AG10803 (cell line): ENCODE results near the gene CDHR3.

Experiments used
- DNase-seq: peaks from one replicate; pipeline ENCODE4 v3.0.0; 2010; ENCODE audit warnings: low read depth
- H3K4me3 ChIP-seq: 2 replicates; pipeline ENCODE4 v1.5.1; 2011; ENCODE audit warnings: mild to moderate bottlenecking, low read length, control low read depth
- CTCF ChIP-seq: conservative IDR thresholded peaks from 2 replicates; pipeline ENCODE4 v1.5.1; 2011; ENCODE audit warnings: mild to moderate bottlenecking, low read length, control low read depth, inconsistent platforms

The CDHR3 gene

DNA sequence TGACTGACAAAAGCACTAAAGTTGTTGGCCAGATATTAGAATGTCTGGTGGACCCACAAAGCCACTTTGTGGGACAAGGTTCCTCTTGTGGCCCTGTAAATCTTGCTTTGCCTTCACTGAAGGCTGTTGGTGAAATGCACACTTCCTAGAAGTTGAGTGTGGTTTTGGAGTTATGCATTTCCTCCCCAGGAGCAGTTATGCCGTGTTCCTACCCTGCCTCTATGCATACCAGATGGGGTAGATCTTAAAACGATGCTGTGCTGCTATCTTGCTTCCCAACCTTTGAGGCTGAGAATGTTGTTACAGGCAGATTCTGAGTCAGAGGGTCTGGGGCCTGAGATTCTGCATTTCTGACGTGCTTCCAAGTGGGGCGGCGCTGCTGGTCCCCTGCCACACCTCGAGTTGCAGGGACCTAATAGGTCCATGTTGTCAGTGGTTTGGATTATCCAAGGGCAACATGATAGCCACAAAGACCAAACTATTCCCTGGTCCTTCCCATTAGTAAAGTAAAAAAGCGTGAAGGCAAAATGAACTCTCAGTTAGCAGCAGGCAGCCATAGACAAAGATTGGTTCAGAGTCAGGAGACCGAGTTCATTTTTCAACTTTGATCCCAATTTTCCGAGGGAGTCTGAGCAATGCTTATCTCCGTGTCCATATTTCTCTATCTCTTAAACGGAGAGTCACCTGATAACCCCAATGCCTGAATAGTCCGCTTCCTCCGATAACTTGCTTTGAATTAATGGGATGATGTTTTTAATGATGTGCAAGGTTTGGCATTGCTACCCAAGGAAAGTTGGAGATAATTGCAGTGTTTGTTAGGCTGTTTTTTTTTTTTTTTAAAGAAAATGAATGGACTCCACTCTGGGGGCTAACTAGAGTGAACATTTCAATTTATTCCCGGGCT lies 55.8 kb downstream of the CDHR3 start:
- no peak for TF ChIP-seq CTCF
- DNase-seq, result peak; percentile 46
- no peak overlapping the region for H3K4me3 ChIP-seq

DNA sequence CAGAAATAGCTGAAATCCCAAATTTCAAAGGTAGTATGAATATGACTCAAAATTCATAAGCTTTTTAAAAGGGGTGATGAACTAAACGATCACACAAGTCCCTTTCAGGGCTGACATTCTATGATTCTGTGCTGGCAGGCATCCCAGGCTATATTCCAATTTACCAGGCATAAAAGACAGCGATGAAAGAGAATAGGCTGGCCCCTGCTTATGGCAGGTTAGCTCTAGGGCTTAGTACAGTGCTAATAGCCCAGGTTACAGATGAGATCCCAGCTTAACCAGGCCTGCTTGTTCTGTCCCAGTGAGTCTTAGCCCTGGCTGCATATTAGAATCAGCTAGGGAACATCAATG lies 56.4 kb downstream of the CDHR3 start:
- DNase-seq, result no peak
- no peak for TF ChIP-seq CTCF
- no peak overlapping the region for H3K4me3 ChIP-seq

DNA sequence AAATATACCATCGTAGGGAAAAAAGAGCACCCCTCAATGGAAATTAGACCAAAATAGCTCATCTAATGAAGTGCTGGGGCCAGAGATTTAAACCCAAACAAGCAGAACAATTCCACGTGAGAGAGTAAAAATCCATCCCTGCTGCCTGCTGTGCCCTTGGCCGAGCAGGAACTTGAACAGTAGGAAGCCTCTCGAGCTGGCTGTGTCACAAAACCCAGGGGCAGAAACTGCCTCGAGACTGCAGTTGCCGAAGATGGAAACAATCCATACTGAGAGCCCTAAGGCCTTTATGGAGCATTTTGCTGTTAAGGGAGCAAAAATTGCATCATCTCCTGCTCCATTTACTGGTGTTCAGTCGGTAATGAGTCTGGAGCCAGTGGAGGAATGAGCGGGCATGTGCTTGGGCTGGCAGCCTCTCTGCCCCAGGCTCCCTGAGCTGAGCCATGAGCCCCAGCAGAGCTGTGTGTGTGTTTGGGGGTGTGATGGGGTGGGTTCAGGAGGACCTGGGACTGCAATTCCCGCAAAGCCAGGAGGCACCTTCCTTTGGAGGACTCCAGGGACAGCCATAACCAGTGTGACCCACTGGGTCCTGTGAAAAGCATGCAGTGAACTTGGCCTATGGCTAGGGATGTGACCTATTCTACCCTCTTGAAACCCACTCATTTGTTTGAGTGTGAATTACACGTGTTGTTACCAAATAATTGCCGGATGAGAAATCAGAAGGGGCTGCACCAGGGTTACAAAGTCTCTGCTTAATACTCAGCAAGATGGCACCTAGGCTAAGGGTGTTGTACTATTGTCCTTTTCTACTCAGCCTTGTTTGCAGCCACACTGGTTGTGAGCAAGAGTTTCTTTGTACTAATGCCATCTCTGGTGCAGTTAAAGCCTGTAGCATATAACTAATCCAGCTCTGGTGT lies 58.3 kb downstream of the CDHR3 start:
- H3K4me3 ChIP-seq, result no peak overlapping the region
- no peak for DNase-seq

DNA sequence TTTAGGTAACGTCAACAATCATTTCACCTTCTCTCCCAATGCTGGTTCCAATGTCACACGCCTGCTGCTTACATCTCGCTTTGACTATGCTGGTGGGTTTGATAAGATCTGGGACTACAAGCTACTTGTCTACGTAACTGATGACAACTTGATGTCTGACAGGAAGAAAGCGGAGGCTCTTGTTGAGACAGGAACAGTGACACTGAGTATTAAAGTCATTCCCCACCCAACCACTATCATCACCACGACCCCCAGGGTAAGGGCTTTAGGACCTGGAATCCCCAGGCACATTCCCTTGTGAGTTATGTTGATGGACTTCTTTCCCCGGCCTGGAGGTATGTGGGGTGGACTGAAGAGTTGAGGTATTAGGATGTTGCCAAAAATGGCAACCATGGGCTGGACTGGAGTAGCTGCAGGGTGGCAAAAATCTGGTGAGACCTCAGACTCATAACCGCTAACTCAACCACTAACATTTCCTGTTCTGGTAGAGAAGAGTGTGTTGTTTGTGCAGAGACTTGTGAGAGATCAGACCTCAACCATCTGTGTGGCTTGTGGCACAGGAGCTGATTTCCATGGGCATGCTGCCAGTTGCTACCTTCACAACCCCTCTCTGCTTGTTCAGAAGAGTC lies 59.2 kb downstream of the CDHR3 start:
- H3K4me3 ChIP-seq, result no peak overlapping the region
- no peak for TF ChIP-seq CTCF
- no peak for DNase-seq

More for the DNA sequence above, 58.3 kb downstream of the CDHR3 start:
- TF ChIP-seq CTCF, result no peak

- TF ChIP-seq CTCF, result no peak
- no peak for DNase-seq
- no peak overlapping the region for H3K4me3 ChIP-seq
Observed at GRCh38 chr7:106023369-106024322, 60.6 kb downstream of the CDHR3 start.

DNA sequence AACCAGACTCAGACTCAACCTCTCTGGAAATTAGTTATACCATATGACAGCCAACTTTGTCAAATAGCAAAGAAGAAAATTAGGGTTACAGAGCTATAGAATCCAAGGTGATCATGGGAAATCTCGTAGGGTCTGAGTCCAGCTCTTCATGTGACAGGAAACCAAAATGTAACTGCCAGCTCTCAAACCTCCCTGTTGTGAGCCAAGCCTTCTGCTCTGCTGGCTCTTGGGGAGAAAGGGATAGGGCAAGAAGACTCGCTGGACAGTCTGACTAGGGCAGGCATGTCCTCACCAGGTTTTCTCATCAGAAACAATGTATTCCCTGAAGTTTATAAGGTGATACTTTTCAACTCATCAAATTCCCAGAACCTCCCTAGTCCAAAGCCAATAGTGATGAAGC lies 63.0 kb downstream of the CDHR3 start:
- TF ChIP-seq CTCF, result no peak
- no peak overlapping the region for H3K4me3 ChIP-seq
- DNase-seq, result no peak
